Endodermal cell (in vitro differentiated cells): ENCODE measurements around the gene ITGA11. TPM values are rescaled to one million over a fixed set of nuclear protein-coding genes. Genes with fewer than 3 reads are reported as not detected.

Source experiments
- DNase-seq: peaks from one replicate; pipeline ENCODE4 v3.0.0-alpha.2; 2017
- H3K27ac ChIP-seq: 2 replicates; pipeline ENCODE4 v1.5.1; 2013; ENCODE audit warnings: mild to moderate bottlenecking, low read depth, low read length, moderate library complexity
- H3K27me3 ChIP-seq: 2 replicates; pipeline ENCODE4 v1.6.1; 2013; ENCODE audit warnings: mild to moderate bottlenecking, low read length, moderate library complexity; ENCODE audit not compliant: insufficient read depth, control insufficient read depth, poor library complexity, severe bottlenecking
- H3K36me3 ChIP-seq: 2 replicates; pipeline ENCODE4 v1.7.0; 2013; ENCODE audit warnings: mild to moderate bottlenecking, low read length, moderate library complexity; ENCODE audit not compliant: control insufficient read depth, insufficient read depth
- H3K4me1 ChIP-seq: one replicate; pipeline ENCODE4 v1.7.0; 2013; ENCODE audit warnings: low read length; ENCODE audit not compliant: control insufficient read depth, insufficient read depth
- H3K4me3 ChIP-seq: 2 replicates; pipeline ENCODE4 v1.5.1; 2013; ENCODE audit warnings: mild to moderate bottlenecking, low read length, moderate library complexity
- H3K9ac ChIP-seq: 2 replicates; pipeline ENCODE4 v1.6.1; 2013; ENCODE audit warnings: mild to moderate bottlenecking, low read length, moderate library complexity; ENCODE audit not compliant: poor library complexity, severe bottlenecking; ENCODE audit errors: extremely low read depth
- H3K9me3 ChIP-seq: 2 replicates; pipeline ENCODE4 v1.6.1; 2013; ENCODE audit warnings: mild to moderate bottlenecking, low read length, moderate library complexity; ENCODE audit not compliant: control insufficient read depth
- H3K27ac Mint-ChIP-seq: 2 replicates; pipeline ENCODE4 v1.8.0; 2020; ENCODE audit warnings: mixed read lengths
- H3K27me3 Mint-ChIP-seq: 2 replicates; pipeline ENCODE4 v1.8.0; 2021; ENCODE audit warnings: mild to moderate bottlenecking, mixed read lengths; ENCODE audit not compliant: insufficient read depth
- H3K36me3 Mint-ChIP-seq: 2 replicates; pipeline ENCODE4 v1.8.0; 2020; ENCODE audit warnings: low read depth, mixed read lengths
- H3K4me1 Mint-ChIP-seq: 2 replicates; pipeline ENCODE4 v1.8.0; 2020; ENCODE audit warnings: mixed read lengths
- H3K4me3 Mint-ChIP-seq: 2 replicates; pipeline ENCODE4 v1.8.0; 2020; ENCODE audit warnings: mild to moderate bottlenecking, moderate library complexity, mixed read lengths
- H3K9me3 Mint-ChIP-seq: 2 replicates; pipeline ENCODE4 v1.8.0; 2020; ENCODE audit warnings: mild to moderate bottlenecking, mixed read lengths
- CTCF ChIP-seq: fragments of 200-600 bp; sonication (generic); conservative IDR thresholded peaks from 2 replicates; pipeline ENCODE4 v1.5.0; 2021; ENCODE audit warnings: antibody characterized with exemption, mild to moderate bottlenecking
- WGBS, 2 experiments: methylation state at CpG; one replicate each; pipeline versions ENCODE4 v1.1.5 to v1.1.7; 2013; ENCODE audit warnings: missing lambda C conversion rate in 2 of 2, mixed read lengths in 1 of 2; ENCODE audit not compliant: insufficient coverage in 1 of 2, insufficient read length in 1 of 2; 5-methylcytosine and 5-hydroxymethylcytosine counted together
- total RNA-seq, 2 donors: library from RNA; stranded (reverse); fragmentation: NEBNext Ultra II Directional in 1 of 2; extraction: Animal tissue kit (Norgen Biotek cat#: 25700) in 1 of 2; gene quantifications; 2 replicates in 1 of 2; 3 replicates in 1 of 2; pipeline ENCODE4 v1.2.1, GENCODE V29; 2021

ITGA11 gene
- total RNA-seq, 2 donors from 2014 or later = 0.35 to 1.4 TPM

GRCh38 chr15:68396068-68396467 lies 35.9 kb downstream of the ITGA11 start:
- no peaks in the 10 kb centered on the region for H3K36me3 ChIP-seq
- no peak overlapping the region for H3K4me3 ChIP-seq
- Mint-ChIP-seq H3K4me1 (peaks cover 1% of the 10 kb centered on the region), H3K27me3 (peaks cover 3% of the 10 kb centered on the region), H3K9me3 (peaks cover 16% of the 10 kb centered on the region), H3K4me3 (no peak overlapping the region), H3K27ac (no peak overlapping the region), H3K36me3 (no peaks in the 10 kb centered on the region)
- no peak for DNase-seq
- no CpG with 5 or more reads among the region's 1 CpG for WGBS, 2 experiments
- peaks cover 15% of the 10 kb centered on the region for H3K9me3 ChIP-seq
- H3K9ac ChIP-seq = no peak overlapping the region
- no peak overlapping the region for H3K27ac ChIP-seq
- no peaks in the 10 kb centered on the region for H3K27me3 ChIP-seq
- H3K4me1 ChIP-seq = no peaks in the 10 kb centered on the region
- no peak for TF ChIP-seq CTCF

- Mint-ChIP-seq H3K4me1 (peaks cover 12% of the 10 kb centered on the region), H3K27me3 (peaks cover 3% of the 10 kb centered on the region), H3K36me3 (no peaks in the 10 kb centered on the region), H3K4me3 (no peak overlapping the region), H3K9me3 (peaks cover 14% of the 10 kb centered on the region), H3K27ac (no peak overlapping the region)
- Histone ChIP-seq H3K4me3 (no peak overlapping the region), H3K36me3 (no peaks in the 10 kb centered on the region), H3K4me1 (peaks cover 5% of the 10 kb centered on the region), H3K9me3 (peaks cover 12% of the 10 kb centered on the region), H3K27ac (no peak overlapping the region), H3K27me3 (no peaks in the 10 kb centered on the region), H3K9ac (no peak overlapping the region)
- WGBS, 2 experiments = 85 to 100% methylated on average over 1 to 2 of the region's 2 CpGs
- DNase-seq = no peak
- TF ChIP-seq CTCF = no peak
Measured at GRCh38 chr15:68391121-68391520, 40.8 kb downstream of the ITGA11 start.

- Mint-ChIP-seq H3K36me3 (no peaks in the 10 kb centered on the region), H3K27ac (no peak overlapping the region), H3K4me1 (peaks cover 12% of the 10 kb centered on the region), H3K4me3 (no peak overlapping the region), H3K9me3 (peaks cover 11% of the 10 kb centered on the region), H3K27me3 (peaks cover 3% of the 10 kb centered on the region)
- TF ChIP-seq CTCF = no peak
- Histone ChIP-seq H3K9me3 (peaks cover 12% of the 10 kb centered on the region), H3K27ac (no peak overlapping the region), H3K9ac (no peak overlapping the region), H3K27me3 (no peaks in the 10 kb centered on the region), H3K36me3 (no peaks in the 10 kb centered on the region), H3K4me1 (peaks cover 5% of the 10 kb centered on the region), H3K4me3 (no peak overlapping the region)
- peak; percentile 49 for DNase-seq
- WGBS, 2 experiments = 89 to 90% methylated on average over 6 to 15 of the region's 15 CpGs
Measured at GRCh38 chr15:68389936-68390817, 41.8 kb downstream of the ITGA11 start.
